ENCODE data around the gene RAB9B. TPM values are rescaled to one million over a fixed set of nuclear protein-coding genes. Genes with fewer than 3 reads are reported as not detected.
"Not testable (repeated sequence)": the region's sequence is repeated elsewhere in the genome, so short reads cannot be mapped to it uniquely, and the experiment has no call there.

The RAB9B gene
- total RNA-seq, 1 donor from 2014 or later, result 29.3 TPM

GRCh38 chrX:103825881-103826280 lies 6.2 kb downstream of the RAB9B start:
- no peak for TF ChIP-seq CTCF (IDR thresholded peaks at IDR 0.05; ENCODE audit: borderline replicate concordance)
- Histone ChIP-seq H3K27ac (replicated peaks) (no peak overlapping the region), H3K27me3 (ENCODE audit: low read depth) (no peaks in the 10 kb centered on the region), H3K4me1 (no peaks in the 10 kb centered on the region), H3K36me3 (no peaks in the 10 kb centered on the region), H3K4me3 (no peak overlapping the region), H3K9me3 (replicated peaks) (no peaks in the 10 kb centered on the region)
- intact Hi-C loops (cut with micrococcal nuclease), result no loop called here
- DNase-seq, result no peak

GRCh38 chrX:103823591-103823990 lies 8.5 kb downstream of the RAB9B start:
- Histone ChIP-seq H3K27me3 (ENCODE audit: low read depth) (no peaks in the 10 kb centered on the region), H3K27ac (replicated peaks) (no peak overlapping the region), H3K4me3 (no peak overlapping the region), H3K36me3 (no peaks in the 10 kb centered on the region), H3K4me1 (no peaks in the 10 kb centered on the region), H3K9me3 (replicated peaks) (no peaks in the 10 kb centered on the region)
- no peak for DNase-seq
- intact Hi-C loops (cut with micrococcal nuclease), result no loop called here
- no peak for TF ChIP-seq CTCF (IDR thresholded peaks at IDR 0.05; ENCODE audit: borderline replicate concordance)

GRCh38 chrX:103820802-103821201 lies 11.3 kb downstream of the RAB9B start:
- H3K27me3 ChIP-seq (ENCODE audit: low read depth); H3K4me3 ChIP-seq; intact Hi-C loops (cut with micrococcal nuclease): not testable (repeated sequence)

GRCh38 chrX:103818842-103819619 lies 13.0 kb downstream of the RAB9B start:
- intact Hi-C loops (cut with micrococcal nuclease), result loop anchor here (5.0 kb wide), 1 partner anchor 287 kb away; no protein-coding TSS in a partner anchor
- Histone ChIP-seq H3K4me3 (no peak overlapping the region), H3K27me3 (ENCODE audit: low read depth) (no peaks in the 10 kb centered on the region), H3K4me1 (no peaks in the 10 kb centered on the region), H3K36me3 (no peaks in the 10 kb centered on the region), H3K27ac (replicated peaks) (no peak overlapping the region), H3K9me3 (replicated peaks) (no peaks in the 10 kb centered on the region)
- TF ChIP-seq CTCF (IDR thresholded peaks at IDR 0.05; ENCODE audit: borderline replicate concordance), result no peak
- no peak for DNase-seq

More at GRCh38 chrX:103820802-103821201, 11.3 kb downstream of the RAB9B start:
- not testable (repeated sequence) for DNase-seq; H3K4me1 ChIP-seq; H3K27ac ChIP-seq (replicated peaks); H3K36me3 ChIP-seq; H3K9me3 ChIP-seq (replicated peaks)

- TF ChIP-seq CTCF (IDR thresholded peaks at IDR 0.05; ENCODE audit: borderline replicate concordance), result peak; percentile 66
- no peaks in the 10 kb centered on the region for H3K27me3 ChIP-seq (ENCODE audit: low read depth)
- no peaks in the 10 kb centered on the region for H3K4me1 ChIP-seq
- no peak for DNase-seq
- H3K9me3 ChIP-seq (replicated peaks), result no peaks in the 10 kb centered on the region
- intact Hi-C loops (cut with micrococcal nuclease), result loop anchor here (5.0 kb wide), 1 partner anchor 285 kb away; no protein-coding TSS in a partner anchor
- no peak overlapping the region for H3K27ac ChIP-seq (replicated peaks)
- H3K36me3 ChIP-seq, result no peaks in the 10 kb centered on the region
- no peak overlapping the region for H3K4me3 ChIP-seq
Observed at GRCh38 chrX:103817502-103817901, 14.6 kb downstream of the RAB9B start.

GRCh38 chrX:103817101-103817500 lies 15.0 kb downstream of the RAB9B start:
- H3K4me3 ChIP-seq; H3K27me3 ChIP-seq (ENCODE audit: low read depth); H3K4me1 ChIP-seq; H3K27ac ChIP-seq (replicated peaks); DNase-seq; H3K9me3 ChIP-seq (replicated peaks); H3K36me3 ChIP-seq: not testable (repeated sequence)
- intact Hi-C loops (cut with micrococcal nuclease), result loop anchor here (5.0 kb wide), 1 partner anchor 285 kb away; no protein-coding TSS in a partner anchor

Measured in left ventricle myocardium inferior (tissue), 1 donor.